ENCODE results near the gene INSL3. TPM values are rescaled to one million over a fixed set of nuclear protein-coding genes. Genes with fewer than 3 reads are reported as not detected.

Gene INSL3
- total RNA-seq, 1 donor from 2014 or later = not detected

DNA sequence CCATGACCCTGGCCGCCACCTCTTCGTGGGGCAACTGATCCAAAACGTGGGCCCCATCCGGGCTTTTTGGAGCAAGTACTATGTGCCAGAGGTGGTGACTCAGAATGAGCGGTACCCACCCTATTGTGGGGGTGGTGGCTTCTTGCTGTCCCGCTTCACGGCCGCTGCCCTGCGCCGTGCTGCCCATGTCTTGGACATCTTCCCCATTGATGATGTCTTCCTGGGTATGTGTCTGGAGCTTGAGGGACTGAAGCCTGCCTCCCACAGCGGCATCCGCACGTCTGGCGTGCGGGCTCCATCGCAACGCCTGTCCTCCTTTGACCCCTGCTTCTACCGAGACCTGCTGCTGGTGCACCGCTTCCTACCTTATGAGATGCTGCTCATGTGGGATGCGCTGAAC, 9.6 kb downstream of the INSL3 start:
- H3K27me3 Mint-ChIP-seq (ENCODE audit: unreplicated experiment) = peaks cover 1% of the 10 kb centered on the region
- H3K36me3 Mint-ChIP-seq (ENCODE audit: unreplicated experiment) = no peaks in the 10 kb centered on the region
- H3K4me1 Mint-ChIP-seq (ENCODE audit: low read depth, unreplicated experiment) = no peaks in the 10 kb centered on the region
- DNase-seq = no peak
- H3K27ac Mint-ChIP-seq (ENCODE audit: unreplicated experiment) = no peak overlapping the region
- TF ChIP-seq CTCF (IDR thresholded peaks at IDR 0.05; ENCODE audit: partially characterized antibody, unreplicated experiment) = no peak
- peaks cover 6% of the 10 kb centered on the region for H3K9me3 Mint-ChIP-seq (ENCODE audit: unreplicated experiment)
- H3K4me3 Mint-ChIP-seq (ENCODE audit: unreplicated experiment) = no peak overlapping the region

DNA sequence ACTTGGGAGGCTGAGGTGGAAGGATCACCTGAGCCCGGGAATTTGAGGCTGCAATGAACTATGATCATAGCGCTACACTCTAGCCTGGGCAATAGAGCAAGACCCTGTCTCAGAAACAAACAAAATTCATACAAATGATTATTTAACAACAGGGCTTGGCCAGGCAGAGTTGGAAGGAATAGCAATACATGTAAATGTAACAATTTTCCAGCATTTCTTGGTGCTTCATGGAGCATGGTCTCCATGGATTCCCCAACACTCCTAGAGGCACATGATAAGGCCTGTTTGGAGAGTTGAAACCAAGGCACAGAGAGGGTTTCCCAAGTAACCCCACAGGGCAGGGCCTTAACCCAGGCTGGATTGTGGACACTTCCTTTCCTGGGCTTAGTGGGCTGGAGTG, 10.2 kb downstream of the INSL3 start:
- Mint-ChIP-seq H3K4me3 (ENCODE audit: unreplicated experiment) (no peak overlapping the region), H3K36me3 (ENCODE audit: unreplicated experiment) (no peaks in the 10 kb centered on the region), H3K27ac (ENCODE audit: unreplicated experiment) (no peak overlapping the region), H3K27me3 (ENCODE audit: unreplicated experiment) (peaks cover 1% of the 10 kb centered on the region), H3K4me1 (ENCODE audit: low read depth, unreplicated experiment) (no peaks in the 10 kb centered on the region), H3K9me3 (ENCODE audit: unreplicated experiment) (peaks cover 3% of the 10 kb centered on the region)
- DNase-seq = no peak
- no peak for TF ChIP-seq CTCF (IDR thresholded peaks at IDR 0.05; ENCODE audit: partially characterized antibody, unreplicated experiment)

DNA sequence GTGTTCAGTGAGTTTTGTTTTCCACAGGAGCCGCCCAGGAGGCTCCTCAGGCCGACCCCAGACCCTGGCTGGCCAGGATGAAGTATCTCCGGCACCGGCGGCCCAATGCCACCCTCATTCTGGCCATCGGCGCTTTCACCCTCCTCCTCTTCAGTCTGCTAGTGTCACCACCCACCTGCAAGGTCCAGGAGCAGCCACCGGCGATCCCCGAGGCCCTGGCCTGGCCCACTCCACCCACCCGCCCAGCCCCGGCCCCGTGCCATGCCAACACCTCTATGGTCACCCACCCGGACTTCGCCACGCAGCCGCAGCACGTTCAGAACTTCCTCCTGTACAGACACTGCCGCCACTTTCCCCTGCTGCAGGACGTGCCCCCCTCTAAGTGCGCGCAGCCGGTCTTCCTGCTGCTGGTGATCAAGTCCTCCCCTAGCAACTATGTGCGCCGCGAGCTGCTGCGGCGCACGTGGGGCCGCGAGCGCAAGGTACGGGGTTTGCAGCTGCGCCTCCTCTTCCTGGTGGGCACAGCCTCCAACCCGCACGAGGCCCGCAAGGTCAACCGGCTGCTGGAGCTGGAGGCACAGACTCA, 13.5 kb downstream of the INSL3 start:
- no peak overlapping the region for H3K4me3 Mint-ChIP-seq (ENCODE audit: unreplicated experiment)
- H3K27ac Mint-ChIP-seq (ENCODE audit: unreplicated experiment) = no peak overlapping the region
- peaks cover 3% of the 10 kb centered on the region for H3K9me3 Mint-ChIP-seq (ENCODE audit: unreplicated experiment)
- H3K27me3 Mint-ChIP-seq (ENCODE audit: unreplicated experiment) = peaks cover 4% of the 10 kb centered on the region
- no peaks in the 10 kb centered on the region for H3K36me3 Mint-ChIP-seq (ENCODE audit: unreplicated experiment)
- TF ChIP-seq CTCF (IDR thresholded peaks at IDR 0.05; ENCODE audit: partially characterized antibody, unreplicated experiment) = no peak
- H3K4me1 Mint-ChIP-seq (ENCODE audit: low read depth, unreplicated experiment) = no peaks in the 10 kb centered on the region
- DNase-seq = no peak

DNA sequence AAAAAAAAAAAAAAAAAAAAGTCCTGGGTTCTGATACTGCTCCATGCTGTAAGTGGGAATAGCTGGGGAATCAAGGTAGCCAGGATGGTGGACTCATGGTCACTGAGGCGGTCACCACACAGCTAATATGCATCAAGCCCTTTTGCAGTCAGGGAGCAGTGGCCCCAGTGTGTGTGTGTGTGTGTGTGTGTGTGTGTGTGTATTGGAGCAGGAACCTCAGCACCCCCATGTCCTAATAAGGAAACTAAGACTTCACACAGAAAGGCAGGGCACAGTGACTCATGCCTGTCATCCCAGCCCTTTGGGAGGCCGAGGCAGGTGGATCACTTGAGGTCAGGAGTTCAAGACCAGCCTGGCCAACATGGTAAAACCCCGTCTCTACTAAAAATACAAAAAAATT, 14.4 kb downstream of the INSL3 start:
- Mint-ChIP-seq H3K36me3 (ENCODE audit: unreplicated experiment) (no peaks in the 10 kb centered on the region), H3K9me3 (ENCODE audit: unreplicated experiment) (peaks cover 3% of the 10 kb centered on the region), H3K27me3 (ENCODE audit: unreplicated experiment) (peaks cover 4% of the 10 kb centered on the region), H3K27ac (ENCODE audit: unreplicated experiment) (no peak overlapping the region), H3K4me3 (ENCODE audit: unreplicated experiment) (no peak overlapping the region), H3K4me1 (ENCODE audit: low read depth, unreplicated experiment) (no peaks in the 10 kb centered on the region)
- no peak for TF ChIP-seq CTCF (IDR thresholded peaks at IDR 0.05; ENCODE audit: partially characterized antibody, unreplicated experiment)
- no peak for DNase-seq

GRCh38 chr19:17805427-17805826, 15.9 kb downstream of the INSL3 start:
- TF ChIP-seq CTCF (IDR thresholded peaks at IDR 0.05; ENCODE audit: partially characterized antibody, unreplicated experiment) = no peak
- H3K4me3 Mint-ChIP-seq (ENCODE audit: unreplicated experiment) = no peak overlapping the region
- DNase-seq = no peak
- H3K27ac Mint-ChIP-seq (ENCODE audit: unreplicated experiment) = no peak overlapping the region
- no peaks in the 10 kb centered on the region for H3K4me1 Mint-ChIP-seq (ENCODE audit: low read depth, unreplicated experiment)
- peaks cover 4% of the 10 kb centered on the region for H3K27me3 Mint-ChIP-seq (ENCODE audit: unreplicated experiment)
- no peaks in the 10 kb centered on the region for H3K36me3 Mint-ChIP-seq (ENCODE audit: unreplicated experiment)
- H3K9me3 Mint-ChIP-seq (ENCODE audit: unreplicated experiment) = peaks cover 2% of the 10 kb centered on the region
